Endometrium (tissue), 2 donors: ENCODE data around the gene XCL2.
"Not testable (repeated sequence)": the region's sequence is repeated elsewhere in the genome, so short reads cannot be mapped to it uniquely, and the experiment has no call there.

ENCODE experiments used
- FAIRE-seq: peaks from 2 replicates; lab custom pipeline; 2012; peaks lifted over from hg19 to GRCh38; lab: Jason Lieb, UNC
- donor health status: control.
- donor health status: control.

Gene XCL2

DNA sequence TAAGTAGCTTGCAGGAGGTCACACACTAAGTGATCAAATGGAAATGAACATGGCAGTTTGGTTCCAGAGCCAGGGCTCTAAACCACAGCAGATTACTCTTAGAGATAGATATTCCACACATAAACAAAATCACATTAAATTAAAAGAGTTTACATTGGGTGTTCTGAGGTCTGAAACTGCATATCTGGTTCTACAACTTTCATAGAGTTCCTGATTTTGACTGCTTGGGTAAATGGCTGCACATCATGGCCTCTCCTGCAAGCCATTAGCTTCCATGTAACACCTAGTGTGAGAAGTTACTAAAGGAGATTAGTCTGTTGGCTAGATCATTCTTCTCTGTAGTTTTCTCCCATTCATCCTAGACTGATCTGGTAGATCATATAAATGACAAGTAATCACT, 12.8 kb upstream of the XCL2 start:
- no peak for FAIRE-seq

- no peak for FAIRE-seq
Measured at GRCh38 chr1:168555508-168556046, 11.8 kb upstream of the XCL2 start.

- no peak for FAIRE-seq
Measured at GRCh38 chr1:168554603-168555483, 11.0 kb upstream of the XCL2 start.

GRCh38 chr1:168553680-168554553, 10.1 kb upstream of the XCL2 start:
- no peak for FAIRE-seq

DNA sequence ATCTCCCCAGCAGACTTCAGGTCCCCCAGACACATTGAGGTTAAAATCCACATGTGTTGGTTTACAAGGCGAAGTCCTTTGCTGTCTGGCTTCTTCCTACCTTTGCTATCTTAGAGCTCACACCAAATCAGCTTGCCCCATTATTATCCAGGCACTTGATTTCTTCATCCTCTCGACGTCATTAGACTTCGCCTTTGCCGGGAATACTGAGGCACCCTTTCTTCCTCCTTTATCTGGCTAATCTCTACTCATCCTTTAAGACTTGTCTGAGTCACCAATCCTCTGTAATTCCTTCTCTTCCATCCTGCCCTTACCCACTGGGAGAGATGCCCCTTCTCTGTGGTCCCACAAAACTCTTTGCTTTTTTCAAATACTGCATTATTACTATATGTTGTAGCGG, 9.2 kb upstream of the XCL2 start:
- no peak for FAIRE-seq

DNA sequence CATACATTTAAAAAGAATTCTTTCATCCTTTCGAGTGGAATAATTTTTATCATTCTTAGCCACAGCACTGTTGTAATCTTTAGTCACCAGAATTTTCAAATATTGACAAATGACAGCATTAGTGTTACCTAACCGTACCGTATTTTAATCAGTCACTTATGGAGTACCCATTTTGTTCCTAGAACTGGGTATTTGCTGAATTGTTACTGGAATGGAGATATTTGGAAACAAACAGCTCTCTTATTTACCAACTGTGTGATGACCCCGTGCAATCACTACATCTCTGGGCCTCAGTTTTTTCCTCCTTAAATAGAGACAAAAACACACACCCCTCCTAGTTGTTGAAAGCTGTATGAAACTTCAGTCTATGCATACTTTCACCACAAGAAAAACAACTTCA, 7.9 kb upstream of the XCL2 start:
- no peak for FAIRE-seq

GRCh38 chr1:168550971-168551370, 7.2 kb upstream of the XCL2 start:
- FAIRE-seq: no peak

- FAIRE-seq: not testable (repeated sequence)
Measured at GRCh38 chr1:168546553-168546895, 2.7 kb upstream of the XCL2 start.

GRCh38 chr1:168545678-168546552, 2.1 kb upstream of the XCL2 start:
- FAIRE-seq: not testable (repeated sequence)

- not testable (repeated sequence) for FAIRE-seq
Measured at GRCh38 chr1:168542978-168543377, 819 bp downstream of the XCL2 start.

- not testable (repeated sequence) for FAIRE-seq
Measured at GRCh38 chr1:168540798-168541197, 3.0 kb downstream of the XCL2 start.

- no peak for FAIRE-seq
Measured at GRCh38 chr1:168535536-168535935, 8.3 kb downstream of the XCL2 start.

- no peak for FAIRE-seq
Measured at GRCh38 chr1:168531615-168532345, 12.0 kb downstream of the XCL2 start.

- FAIRE-seq: no peak
Measured at GRCh38 chr1:168529518-168529917, 14.3 kb downstream of the XCL2 start.

- FAIRE-seq: no peak
Measured at GRCh38 chr1:168521401-168522000, 22.3 kb downstream of the XCL2 start.

- no peak for FAIRE-seq
Measured at GRCh38 chr1:168520832-168521231, 23.0 kb downstream of the XCL2 start.

GRCh38 chr1:168520052-168520751, 23.6 kb downstream of the XCL2 start:
- FAIRE-seq: no peak

DNA sequence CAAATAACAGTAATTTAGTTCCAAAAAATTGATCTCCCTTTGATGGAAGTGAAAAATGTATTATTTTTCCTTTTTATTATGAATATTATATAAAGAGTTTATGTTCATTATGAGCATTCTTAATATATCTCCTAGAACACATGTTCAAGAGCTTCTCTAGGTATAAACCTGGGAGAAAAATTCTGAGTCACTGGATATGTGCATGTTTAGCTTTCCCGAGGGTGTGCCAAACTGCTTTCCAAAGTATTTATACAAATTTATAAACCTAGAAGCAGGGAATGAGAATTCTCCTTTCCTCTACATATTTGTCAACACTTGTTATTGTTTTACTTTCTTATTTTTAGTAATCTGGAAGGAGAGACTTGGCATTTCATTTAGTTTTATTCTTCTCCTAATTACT, 25.0 kb downstream of the XCL2 start:
- no peak for FAIRE-seq

GRCh38 chr1:168518201-168518689, 25.6 kb downstream of the XCL2 start:
- no peak for FAIRE-seq

GRCh38 chr1:168514455-168514854, 29.3 kb downstream of the XCL2 start:
- no peak for FAIRE-seq
